ENCODE results near the gene CAMK2G. TPM values are rescaled to one million over a fixed set of nuclear protein-coding genes. Genes with fewer than 3 reads are reported as not detected.

Gene CAMK2G
- polyA plus RNA-seq, 1 experiment, result 43.8 TPM

- H3K27me3 ChIP-seq (ENCODE audit: control insufficient read depth, insufficient read depth, low read length), result no peaks in the 10 kb centered on the region
- no peak for DNase-seq (ENCODE audit: low read depth)
- H3K4me3 ChIP-seq (ENCODE audit: low read depth, low read length), result no peak overlapping the region
- no peak for TF ChIP-seq CTCF (IDR thresholded peaks at IDR 0.05; ENCODE audit: insufficient read depth, low read depth, low read length)
- CTCF ChIA-PET, result interaction anchor here (1.4 to 2.0 kb wide), 5 partner anchors 10 to 31 kb away, joined by 3 to 9 read pairs (median 6); no protein-coding TSS in a partner anchor
- POLR2A ChIA-PET, result no interaction called here
- H3K36me3 ChIP-seq (ENCODE audit: control insufficient read depth, insufficient read depth, low read length), result peaks cover 29% of the 10 kb centered on the region
Observed at GRCh38 chr10:73917566-73918305, 43.4 kb upstream of the CAMK2G start.

GRCh38 chr10:73916761-73917470, 42.6 kb upstream of the CAMK2G start:
- ChIA-PET POLR2A (no interaction called here), CTCF (interaction anchor here (1.6 to 2.0 kb wide), 3 partner anchors 14 to 30 kb away, joined by 6 to 9 read pairs (median 7); no protein-coding TSS in a partner anchor)
- DNase-seq (ENCODE audit: low read depth), result no peak
- H3K27me3 ChIP-seq (ENCODE audit: control insufficient read depth, insufficient read depth, low read length), result no peaks in the 10 kb centered on the region
- H3K4me3 ChIP-seq (ENCODE audit: low read depth, low read length), result no peak overlapping the region
- H3K36me3 ChIP-seq (ENCODE audit: control insufficient read depth, insufficient read depth, low read length), result peaks cover 29% of the 10 kb centered on the region
- no peak for TF ChIP-seq CTCF (IDR thresholded peaks at IDR 0.05; ENCODE audit: insufficient read depth, low read depth, low read length)

GRCh38 chr10:73915206-73915851, 41.0 kb upstream of the CAMK2G start:
- H3K36me3 ChIP-seq (ENCODE audit: control insufficient read depth, insufficient read depth, low read length), result peaks cover 29% of the 10 kb centered on the region
- POLR2A ChIA-PET, result no interaction called here

GRCh38 chr10:73914036-73914435, 39.7 kb upstream of the CAMK2G start:
- H3K27me3 ChIP-seq (ENCODE audit: control insufficient read depth, insufficient read depth, low read length), result no peaks in the 10 kb centered on the region
- no peak for DNase-seq (ENCODE audit: low read depth)
- peaks cover 29% of the 10 kb centered on the region for H3K36me3 ChIP-seq (ENCODE audit: control insufficient read depth, insufficient read depth, low read length)
- H3K4me3 ChIP-seq (ENCODE audit: low read depth, low read length), result no peak overlapping the region
- ChIA-PET POLR2A (no interaction called here), CTCF (interaction anchor here (2.1 kb wide), 1 partner anchor 27 kb away, joined by 7 read pairs; no protein-coding TSS in a partner anchor)
- no peak for TF ChIP-seq CTCF (IDR thresholded peaks at IDR 0.05; ENCODE audit: insufficient read depth, low read depth, low read length)

More at GRCh38 chr10:73915206-73915851, 41.0 kb upstream of the CAMK2G start:
- no peak for TF ChIP-seq CTCF (IDR thresholded peaks at IDR 0.05; ENCODE audit: insufficient read depth, low read depth, low read length)
- Histone ChIP-seq H3K27me3 (ENCODE audit: control insufficient read depth, insufficient read depth, low read length) (no peaks in the 10 kb centered on the region), H3K4me3 (ENCODE audit: low read depth, low read length) (no peak overlapping the region)
- CTCF ChIA-PET, result interaction anchor here (1.1 to 2.1 kb wide), 2 partner anchors 29 to 36 kb away, joined by 4 to 7 read pairs; no protein-coding TSS in a partner anchor
- no peak for DNase-seq (ENCODE audit: low read depth)

GRCh38 chr10:73911553-73912004, 37.2 kb upstream of the CAMK2G start:
- H3K36me3 ChIP-seq (ENCODE audit: control insufficient read depth, insufficient read depth, low read length), result peaks cover 24% of the 10 kb centered on the region
- peak overlapping the region; percentile 65 for H3K4me3 ChIP-seq (ENCODE audit: low read depth, low read length)
- POLR2A ChIA-PET, result no interaction called here
- H3K27me3 ChIP-seq (ENCODE audit: control insufficient read depth, insufficient read depth, low read length), result no peaks in the 10 kb centered on the region
- no peak for DNase-seq (ENCODE audit: low read depth)
- no peak for TF ChIP-seq CTCF (IDR thresholded peaks at IDR 0.05; ENCODE audit: insufficient read depth, low read depth, low read length)
- CTCF ChIA-PET, result interaction anchor here (0.8 to 1.0 kb wide), 2 partner anchors 8 to 20 kb away, joined by 3 to 5 read pairs; no protein-coding TSS in a partner anchor
